HEK293T (cell line): ENCODE results near the gene OOSP1.

Experiments
- ARNT ChIP-seq: fragments of 450-650 bp; IDR thresholded peaks from 2 replicates; pipeline ENCODE4 v1.6.1; 2017; ENCODE audit warnings: mild to moderate bottlenecking
- BHLHE40 ChIP-seq: fragments of 450-650 bp; IDR thresholded peaks from 2 replicates; pipeline ENCODE4 v1.6.1; 2016; ENCODE audit warnings: mild to moderate bottlenecking, moderate library complexity, borderline replicate concordance
- CTBP1 ChIP-seq: fragments of 450-650 bp; IDR thresholded peaks from 2 replicates; pipeline ENCODE4 v1.6.1; 2016; ENCODE audit warnings: borderline replicate concordance
- FOXM1 ChIP-seq: fragments of 450-650 bp; IDR thresholded peaks from 2 replicates; pipeline ENCODE4 v1.6.1; 2017; ENCODE audit warnings: mild to moderate bottlenecking, borderline replicate concordance
- HDGF ChIP-seq: fragments of 450-650 bp; IDR thresholded peaks from 2 replicates; pipeline ENCODE4 v1.6.1; 2017; ENCODE audit warnings: antibody characterized with exemption, borderline replicate concordance
- LEF1 ChIP-seq: fragments of 450-650 bp; IDR thresholded peaks from 2 replicates; pipeline ENCODE4 v1.6.1; 2017; ENCODE audit warnings: mild to moderate bottlenecking, borderline replicate concordance
- NFRKB ChIP-seq: fragments of 450-650 bp; IDR thresholded peaks from 2 replicates; pipeline ENCODE4 v1.6.1; 2016; ENCODE audit warnings: mild to moderate bottlenecking, moderate library complexity
- SP1 ChIP-seq: fragments of 450-650 bp; IDR thresholded peaks from 2 replicates; pipeline ENCODE4 v1.6.1; 2017
- SUZ12 ChIP-seq: fragments of 450-650 bp; IDR thresholded peaks from 2 replicates; pipeline ENCODE4 v1.6.1; 2016; ENCODE audit warnings: mild to moderate bottlenecking
- TARDBP ChIP-seq: fragments of 450-650 bp; IDR thresholded peaks from 2 replicates; pipeline ENCODE4 v1.6.1; 2016
- ZNF384 ChIP-seq: fragments of 450-650 bp; IDR thresholded peaks from 2 replicates; pipeline ENCODE4 v1.6.1; 2016
- TF ChIP-seq, protein P1 (sequence below): fragments of 450-650 bp; IDR thresholded peaks from 2 replicates; pipeline ENCODE4 v1.6.1; 2016

DNA sequence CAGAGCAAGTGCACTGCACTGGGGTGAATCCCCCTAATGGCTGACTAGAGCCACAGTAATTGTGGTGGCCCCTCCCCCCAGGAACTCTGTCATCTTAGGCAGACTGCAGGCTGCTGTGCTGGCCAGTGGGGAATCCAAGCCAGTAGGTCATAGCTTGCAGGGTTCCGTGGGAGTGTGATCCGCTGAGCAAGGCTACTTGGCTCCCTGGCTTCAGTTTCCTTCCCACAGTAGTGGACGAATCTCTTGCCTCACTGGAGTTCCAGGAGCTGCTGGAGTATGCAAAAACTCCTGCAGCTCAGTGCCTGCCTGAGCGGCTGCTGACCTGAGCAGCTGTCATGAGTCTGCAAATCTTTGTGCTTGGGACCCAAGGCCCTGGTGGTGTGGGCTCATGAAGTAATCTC, 46.5 kb upstream of the OOSP1 start:
- TF ChIP-seq BHLHE40 (no peak), ARNT (no peak), FOXM1 (no peak), HDGF (no peak), TARDBP (no peak), ZNF384 (no peak), SP1 (no peak), NFRKB (no peak), LEF1 (no peak), CTBP1 (no peak), SUZ12 (no peak)
- TF ChIP-seq, protein P1, sequence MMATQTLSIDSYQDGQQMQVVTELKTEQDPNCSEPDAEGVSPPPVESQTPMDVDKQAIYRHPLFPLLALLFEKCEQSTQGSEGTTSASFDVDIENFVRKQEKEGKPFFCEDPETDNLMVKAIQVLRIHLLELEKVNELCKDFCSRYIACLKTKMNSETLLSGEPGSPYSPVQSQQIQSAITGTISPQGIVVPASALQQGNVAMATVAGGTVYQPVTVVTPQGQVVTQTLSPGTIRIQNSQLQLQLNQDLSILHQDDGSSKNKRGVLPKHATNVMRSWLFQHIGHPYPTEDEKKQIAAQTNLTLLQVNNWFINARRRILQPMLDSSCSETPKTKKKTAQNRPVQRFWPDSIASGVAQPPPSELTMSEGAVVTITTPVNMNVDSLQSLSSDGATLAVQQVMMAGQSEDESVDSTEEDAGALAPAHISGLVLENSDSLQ: no peak
